H4 (cell line): ENCODE results near the gene PSMD6. TPM values are rescaled to one million over a fixed set of nuclear protein-coding genes. Genes with fewer than 3 reads are reported as not detected.
A peak's percentile ranks its signal among the peaks of the same experiment; 100 is the strongest.

ENCODE experiments used
- DNase-seq: peaks from one replicate; pipeline ENCODE4 v3.0.0-alpha.2; 2015; ENCODE audit warnings: low spot score
- total RNA-seq: library from RNA; depleted of rRNA; stranded (reverse); fragments of >200 nt; shearing (Covaris generic); gene quantifications from 2 replicates; pipeline ENCODE4 v1.2.3, GENCODE V29; 2014; rRNA removed

Gene PSMD6
- 102 and 104 TPM in 2 replicates for total RNA-seq

- peak; percentile 55 for DNase-seq
These were observed at the start of gene PSMD6 for GRCh38 chr3:64023187-64023860. Gene PSMD6, minus strand, starts transcription at chr3:64023494. Its CDS starts 75 bp downstream, at chr3:64023419.

- DNase-seq, result no peak
These were observed 48.8 kb upstream of the PSMD6 start for GRCh38 chr3:64072126-64072525.

- no peak for DNase-seq
These were observed 47.4 kb upstream of the PSMD6 start for GRCh38 chr3:64070704-64071103.

GRCh38 chr3:64067506-64068346 is 44.4 kb upstream of the PSMD6 start:
- no peak for DNase-seq

GRCh38 chr3:64064804-64065203 is 41.5 kb upstream of the PSMD6 start:
- no peak for DNase-seq

GRCh38 chr3:64063983-64064438 is 40.7 kb upstream of the PSMD6 start:
- DNase-seq, result no peak

GRCh38 chr3:64063207-64063982 is 40.1 kb upstream of the PSMD6 start:
- DNase-seq, result no peak

GRCh38 chr3:64061628-64062027 is 38.3 kb upstream of the PSMD6 start:
- no peak for DNase-seq

- DNase-seq, result no peak
These were observed 36.3 kb upstream of the PSMD6 start for GRCh38 chr3:64059484-64060175.

GRCh38 chr3:64058566-64058965 is 35.3 kb upstream of the PSMD6 start:
- DNase-seq, result no peak

GRCh38 chr3:64057231-64057630 is 33.9 kb upstream of the PSMD6 start:
- DNase-seq, result no peak

- DNase-seq, result peak; percentile 18
These were observed 33.4 kb upstream of the PSMD6 start for GRCh38 chr3:64056606-64057180.

GRCh38 chr3:64055076-64055475 is 31.8 kb upstream of the PSMD6 start:
- DNase-seq, result no peak

GRCh38 chr3:64054488-64054887 is 31.2 kb upstream of the PSMD6 start:
- DNase-seq, result no peak

- DNase-seq, result no peak
These were observed 30.3 kb upstream of the PSMD6 start for GRCh38 chr3:64053581-64053980.

- DNase-seq, result no peak
These were observed 29.8 kb upstream of the PSMD6 start for GRCh38 chr3:64053117-64053516.

- DNase-seq, result no peak
These were observed 26.5 kb upstream of the PSMD6 start for GRCh38 chr3:64049832-64050231.

GRCh38 chr3:64049136-64049535 is 25.8 kb upstream of the PSMD6 start:
- DNase-seq, result no peak

GRCh38 chr3:64048631-64049061 is 25.4 kb upstream of the PSMD6 start:
- DNase-seq, result peak; percentile 9

GRCh38 chr3:64047787-64048186 is 24.5 kb upstream of the PSMD6 start:
- DNase-seq, result no peak

GRCh38 chr3:64046996-64047594 is 23.8 kb upstream of the PSMD6 start:
- DNase-seq, result no peak
